ENCODE data around the gene METTL1.
"Not testable (repeated sequence)": the region's sequence is repeated elsewhere in the genome, so short reads cannot be mapped to it uniquely, and the experiment has no call there.

Gene METTL1

DNA sequence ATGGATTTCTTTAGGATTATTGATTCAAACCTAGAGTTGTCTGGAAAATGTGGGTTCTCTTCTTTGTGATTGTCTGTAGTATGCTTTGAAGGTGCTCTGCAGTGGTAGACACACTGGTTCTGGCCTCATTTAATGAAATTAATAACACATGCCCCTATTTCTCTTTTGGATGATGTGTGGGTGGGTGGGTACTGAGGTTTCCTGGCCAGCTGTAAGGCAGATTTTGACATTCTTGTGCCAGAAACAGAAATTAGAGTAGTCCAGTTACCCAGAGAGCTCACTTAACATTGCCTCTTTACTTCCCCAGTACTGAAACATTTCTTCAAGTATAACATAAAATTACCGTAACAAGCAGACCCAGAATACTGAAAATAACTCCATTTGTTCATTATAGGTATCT is 25.1 kb upstream of the METTL1 start:
- no peak for DNase-seq

DNA sequence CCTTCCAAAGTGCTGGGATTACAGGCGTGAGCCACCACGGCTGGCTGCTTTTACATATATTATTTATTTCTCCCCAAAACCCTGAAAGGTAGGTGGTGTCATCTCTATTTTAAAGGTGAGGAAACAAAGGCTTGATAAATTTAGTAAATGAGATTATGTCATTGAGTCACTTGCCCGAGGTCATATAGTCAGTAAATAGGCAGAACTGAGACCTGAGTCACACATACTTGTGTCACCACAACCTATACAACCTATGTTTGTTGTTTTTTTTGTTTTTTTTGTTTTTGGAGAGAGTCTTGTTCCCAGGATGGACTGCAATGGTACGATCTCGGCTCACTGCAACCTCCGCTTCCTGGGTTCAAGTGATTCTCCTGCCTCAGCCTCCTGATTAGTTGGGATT is 23.4 kb upstream of the METTL1 start:
- DNase-seq: no peak

DNA sequence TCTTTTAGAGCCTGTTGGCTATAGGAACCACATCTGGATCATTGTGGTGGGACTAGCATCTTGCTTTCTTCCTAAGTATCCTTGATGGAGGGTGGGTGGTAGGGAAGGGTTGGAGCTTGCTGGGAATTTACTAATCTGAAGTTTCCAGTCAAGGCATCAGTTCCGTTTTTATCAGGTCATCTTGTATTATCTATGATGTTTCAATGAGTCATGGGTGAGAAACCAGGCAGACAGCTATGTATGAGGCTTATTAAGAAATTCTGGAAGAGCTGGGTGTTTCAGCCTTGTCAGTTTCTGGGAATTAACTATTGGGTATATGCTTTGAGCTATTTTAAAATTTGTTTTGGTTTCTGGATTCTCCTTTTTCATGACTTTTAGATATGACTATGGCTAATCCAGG is 22.0 kb upstream of the METTL1 start:
- DNase-seq: no peak

DNA sequence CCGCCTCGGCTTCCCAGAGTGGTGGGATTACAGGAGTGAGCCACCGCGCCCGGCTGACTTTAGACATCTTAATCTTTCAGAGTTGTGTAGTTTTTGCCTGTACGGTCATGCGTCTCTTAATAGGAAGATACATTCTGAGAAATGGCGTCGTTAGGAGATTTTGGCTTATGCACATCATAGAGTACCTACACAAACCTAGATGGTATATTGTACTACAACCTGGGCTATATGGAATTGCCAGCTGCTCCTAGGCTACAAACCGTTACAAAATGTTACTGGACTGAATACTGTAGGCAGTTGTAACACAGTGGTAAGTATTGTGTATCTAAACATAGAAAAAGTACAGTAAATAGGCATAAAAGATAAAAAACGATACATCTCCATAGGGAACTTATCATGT is 12.0 kb upstream of the METTL1 start:
- no peak for DNase-seq

DNA sequence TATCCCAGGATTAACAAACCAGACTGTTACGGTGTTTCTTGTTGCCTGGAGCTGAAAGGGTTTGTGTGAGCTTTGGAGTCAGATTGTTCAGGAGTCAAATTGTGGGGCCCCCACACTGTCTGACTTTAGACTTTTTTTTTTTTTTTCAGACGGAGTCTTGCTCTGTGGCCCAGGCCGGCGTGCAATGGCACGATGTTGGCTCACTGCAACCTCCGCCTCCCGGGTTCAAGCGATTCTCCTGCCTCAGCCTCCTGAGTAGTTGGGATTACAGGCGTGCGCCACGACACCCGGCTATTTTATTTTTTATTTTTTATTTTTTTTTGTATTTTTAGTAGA is 11.5 kb upstream of the METTL1 start:
- no peak for DNase-seq

DNA sequence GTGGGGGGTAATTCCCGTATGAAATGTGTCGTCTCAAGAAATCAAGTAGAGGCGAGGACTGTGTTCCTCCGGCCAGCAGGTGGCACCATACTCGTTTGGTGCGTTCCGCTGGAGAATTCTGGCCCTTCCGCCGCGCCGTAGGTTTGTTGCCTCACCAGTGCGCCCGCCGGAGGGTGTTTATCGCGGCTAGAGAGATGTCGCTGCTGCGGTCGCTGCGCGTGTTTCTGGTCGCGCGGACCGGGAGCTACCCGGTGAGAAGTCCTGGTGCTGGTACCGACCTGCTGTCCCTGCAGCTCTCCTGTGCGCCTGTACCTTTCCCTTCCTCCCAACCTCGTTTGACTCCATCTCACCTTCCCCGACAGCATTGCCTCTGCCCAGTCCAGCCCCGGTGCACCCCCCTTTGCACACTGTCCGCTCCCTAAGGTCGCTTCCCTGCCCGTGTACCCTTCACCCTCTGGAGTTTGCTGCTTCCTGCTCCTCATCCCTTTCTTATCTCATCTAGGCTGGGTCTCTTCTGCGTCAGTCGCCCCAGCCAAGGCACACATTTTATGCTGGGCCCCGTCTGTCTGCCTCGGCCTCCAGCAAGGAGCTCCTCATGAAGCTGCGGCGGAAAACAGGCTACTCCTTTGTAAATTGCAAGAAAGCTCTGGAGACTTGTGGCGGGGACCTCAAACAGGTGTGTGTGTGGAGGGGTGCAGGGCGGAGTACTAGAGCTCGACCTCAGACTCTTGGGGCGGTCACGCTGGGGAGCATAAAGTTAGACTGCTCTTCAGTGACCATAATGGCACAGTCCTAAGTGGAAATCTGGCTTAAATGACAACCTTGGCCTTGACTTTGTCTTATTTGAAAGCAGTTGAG is 10.9 kb upstream of the METTL1 start, which contains the start of gene TSFM:
Gene TSFM (plus strand): TSS at position 180 of the 858 bp plus-strand sequence. CDS start 15 bp downstream, at position 195.
- peak; percentile 98 for DNase-seq

DNA sequence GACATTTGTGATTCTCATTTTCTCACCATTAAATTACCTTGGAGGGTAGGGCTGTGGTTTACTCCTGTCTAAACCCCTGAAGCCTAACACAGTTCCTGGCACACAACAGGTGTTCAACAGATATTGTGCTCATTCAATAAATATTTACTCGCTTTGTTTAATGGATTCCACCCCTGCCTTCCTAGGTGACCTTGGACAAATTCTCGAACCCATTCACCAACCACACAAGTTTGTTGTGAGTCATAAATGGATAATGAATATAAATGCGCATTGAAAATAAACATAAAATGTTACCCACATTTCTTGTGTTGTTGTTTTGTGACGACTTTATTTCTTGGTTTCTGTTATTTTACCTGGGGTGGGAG is 10.3 kb upstream of the METTL1 start:
- DNase-seq: no peak

DNA sequence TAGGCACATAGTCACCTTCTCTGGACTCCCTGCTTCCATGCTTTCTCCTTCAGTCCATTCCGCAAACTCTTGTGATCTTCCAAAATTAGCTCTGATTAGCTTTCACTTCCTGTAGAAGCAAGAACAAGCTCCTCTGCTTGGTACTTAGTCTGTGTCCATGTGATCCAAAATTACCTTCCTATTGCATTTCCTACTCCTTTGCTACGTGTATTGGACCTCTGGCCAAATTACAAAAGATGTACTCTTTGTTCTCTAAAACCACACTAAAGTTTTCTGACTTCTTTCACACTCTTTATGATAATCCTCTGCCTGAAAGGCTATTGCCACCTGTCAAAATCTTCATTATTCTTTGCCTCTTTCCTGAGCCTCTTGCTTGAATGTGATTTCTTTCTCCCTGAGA is 9.9 kb upstream of the METTL1 start:
- DNase-seq: no peak

DNA sequence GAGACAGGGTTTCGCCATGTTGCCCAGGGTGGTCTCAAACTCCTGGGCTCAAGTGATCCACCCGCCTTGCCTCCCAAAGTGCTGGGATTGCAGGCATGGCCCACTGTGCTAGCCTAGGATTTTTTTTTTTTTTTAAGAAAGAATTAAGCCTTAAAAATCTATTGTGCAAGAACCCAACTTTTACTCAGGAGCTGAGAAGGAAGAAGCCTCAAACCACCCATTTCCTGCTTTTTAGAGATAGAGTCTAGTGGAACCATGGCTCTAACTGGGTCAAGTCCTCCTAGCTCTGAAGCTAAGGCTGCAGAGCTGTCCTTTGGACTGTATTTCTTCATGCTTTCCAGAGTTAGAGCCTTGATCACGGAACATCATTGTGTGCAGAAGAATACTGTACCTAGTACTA is 9.3 kb upstream of the METTL1 start:
- no peak for DNase-seq

DNA sequence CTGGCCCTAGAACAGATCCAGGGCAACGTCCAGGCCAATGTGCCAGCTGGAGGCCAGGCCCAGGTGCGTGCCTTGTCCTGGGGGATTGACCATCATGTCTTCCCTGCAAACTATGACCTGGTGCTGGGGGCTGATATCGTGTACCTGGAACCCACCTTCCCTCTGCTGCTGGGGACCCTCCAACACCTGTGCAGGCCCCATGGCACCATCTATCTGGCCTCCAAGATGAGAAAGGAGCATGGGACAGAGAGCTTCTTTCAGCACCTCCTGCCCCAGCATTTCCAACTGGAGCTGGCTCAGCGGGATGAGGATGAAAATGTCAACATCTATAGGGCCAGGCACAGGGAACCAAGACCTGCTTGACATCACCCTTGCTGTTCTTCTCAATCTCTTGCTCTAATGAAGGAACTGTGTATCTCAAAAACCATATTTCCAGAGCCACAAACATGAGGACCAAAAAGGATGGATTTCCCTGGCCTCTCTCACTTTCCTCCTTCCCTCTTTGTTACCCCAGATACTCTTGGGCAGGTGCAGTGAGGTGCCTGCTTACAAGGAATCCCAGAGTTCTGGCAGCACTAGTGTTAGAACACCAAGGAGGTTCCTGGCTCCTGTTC is 8.5 kb upstream of the METTL1 start:
- DNase-seq: no peak

DNA sequence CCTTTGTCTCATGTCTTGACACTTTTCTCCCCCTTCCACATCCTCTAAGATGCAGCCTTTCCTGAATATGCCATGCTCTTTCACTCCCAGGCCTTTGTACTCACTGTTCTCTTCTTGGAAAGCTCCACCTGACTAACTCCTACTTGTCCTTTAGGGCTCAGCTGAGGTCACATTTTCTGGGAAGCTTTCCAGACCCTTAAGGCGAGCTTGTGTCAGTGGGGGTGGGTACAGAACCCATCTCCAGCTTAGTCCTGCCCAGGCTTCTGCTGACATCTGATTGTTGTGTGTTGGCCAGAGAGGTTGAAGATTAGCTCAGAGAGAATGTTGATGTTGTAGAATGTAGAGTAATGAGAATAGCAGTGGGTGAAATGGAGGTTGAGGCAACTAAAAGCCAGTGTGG is 7.8 kb upstream of the METTL1 start:
- DNase-seq: no peak

DNA sequence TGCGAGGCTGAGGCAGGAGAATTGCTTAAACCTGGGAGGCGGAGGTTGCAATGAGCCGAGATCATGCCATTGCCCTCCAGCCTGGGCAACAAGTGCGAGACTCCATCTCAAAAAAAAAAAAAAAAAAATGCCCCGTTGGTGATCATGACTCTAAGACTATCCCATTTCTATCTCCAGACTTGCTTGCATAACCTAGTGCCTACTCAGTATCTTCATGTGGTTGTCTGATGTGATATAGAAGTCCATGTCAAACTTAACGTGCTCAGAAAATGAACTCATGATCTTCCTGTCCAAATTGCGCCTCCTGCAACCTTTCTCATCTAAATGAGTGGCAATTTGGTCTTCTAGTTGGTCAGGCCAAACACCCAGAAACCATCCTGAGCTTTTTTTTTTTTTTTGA is 6.0 kb upstream of the METTL1 start:
- DNase-seq: no peak

DNA sequence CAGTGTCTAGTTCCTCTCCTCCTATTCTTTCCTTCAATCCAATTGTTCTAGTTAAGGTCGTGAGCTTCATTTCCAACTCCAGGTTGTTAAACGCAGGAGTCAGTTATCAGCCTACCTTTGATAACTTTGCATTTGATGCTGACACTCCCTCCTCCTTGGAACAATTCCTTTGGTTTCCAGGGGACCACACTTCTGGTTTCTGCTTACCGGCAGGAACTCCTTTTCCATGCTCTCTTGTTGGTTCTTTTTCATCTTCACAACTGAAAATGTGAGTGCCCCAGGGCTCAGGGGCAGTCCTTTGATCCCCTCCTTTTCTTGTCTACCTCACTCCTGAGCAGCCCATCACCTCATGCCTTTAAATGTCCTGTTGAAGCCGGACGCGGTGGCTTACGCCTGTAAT is 5.5 kb upstream of the METTL1 start:
- no peak for DNase-seq

DNA sequence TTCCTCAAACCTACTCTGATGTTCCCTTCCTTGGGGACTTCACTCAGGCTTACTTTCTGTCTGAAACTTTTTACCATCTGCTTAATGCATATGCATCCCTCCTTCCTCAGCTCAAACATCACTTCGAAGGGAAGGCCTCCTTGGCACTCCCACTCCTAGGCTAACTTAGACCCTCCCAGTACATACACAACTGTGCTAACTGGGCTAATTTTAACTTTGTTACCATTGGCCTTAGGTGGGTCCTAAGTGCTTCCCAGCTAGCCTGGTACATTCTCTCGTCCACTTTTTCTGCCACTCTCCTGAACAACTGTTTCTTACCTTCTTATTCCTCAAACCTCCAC is 4.3 kb upstream of the METTL1 start:
- no peak for DNase-seq

DNA sequence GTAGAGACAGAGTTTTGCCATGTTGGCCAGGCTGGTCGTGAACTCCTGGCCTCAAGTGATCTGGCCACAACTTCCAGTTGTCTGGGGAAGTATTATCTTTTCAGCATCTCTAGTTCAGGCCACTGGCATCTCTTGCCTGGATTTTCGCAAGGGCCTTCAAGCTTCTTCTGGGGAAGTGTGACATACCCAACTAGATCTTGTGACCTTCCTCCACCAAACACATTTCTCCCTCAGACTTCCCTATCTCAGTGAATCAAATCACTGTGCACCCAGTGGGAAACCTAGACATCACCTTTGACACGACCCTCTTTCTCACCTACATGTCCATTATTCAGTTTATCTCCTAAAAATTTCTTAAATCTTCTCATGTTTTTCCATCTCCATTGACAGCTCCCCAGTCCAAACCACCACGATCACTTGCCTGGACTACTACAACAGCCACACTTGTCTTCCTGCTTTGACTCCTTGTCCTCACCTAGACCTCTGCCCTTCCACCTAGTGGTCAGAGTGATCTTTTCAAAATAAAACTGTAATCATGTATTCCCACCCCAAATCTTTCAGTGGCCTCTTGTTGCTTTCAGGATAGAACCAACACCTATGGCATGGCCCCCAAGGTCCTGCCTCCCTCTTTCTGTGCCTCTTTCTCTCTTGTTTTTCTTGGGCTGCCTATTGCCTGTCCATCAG is 3.8 kb upstream of the METTL1 start:
- no peak for DNase-seq

DNA sequence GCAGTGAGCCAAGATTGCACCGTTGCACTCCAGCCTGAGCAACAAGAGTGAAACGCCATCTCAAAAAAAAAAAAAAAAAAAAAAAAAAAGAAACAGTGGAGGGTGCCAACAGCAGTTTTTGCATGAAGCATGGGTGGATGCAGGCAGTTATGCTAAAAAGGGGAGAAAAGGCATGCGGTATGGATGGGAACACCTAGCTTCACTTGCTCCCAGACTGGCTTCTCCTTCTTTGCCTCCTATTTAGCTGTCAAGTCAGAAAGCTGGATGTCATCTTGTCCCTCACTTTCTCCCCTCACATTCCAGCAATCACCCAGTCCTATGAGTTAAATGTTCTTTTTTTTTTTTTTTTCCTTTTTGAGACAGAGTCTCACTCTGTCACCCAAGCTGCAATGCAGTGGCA is 3.1 kb upstream of the METTL1 start:
- no peak for DNase-seq

DNA sequence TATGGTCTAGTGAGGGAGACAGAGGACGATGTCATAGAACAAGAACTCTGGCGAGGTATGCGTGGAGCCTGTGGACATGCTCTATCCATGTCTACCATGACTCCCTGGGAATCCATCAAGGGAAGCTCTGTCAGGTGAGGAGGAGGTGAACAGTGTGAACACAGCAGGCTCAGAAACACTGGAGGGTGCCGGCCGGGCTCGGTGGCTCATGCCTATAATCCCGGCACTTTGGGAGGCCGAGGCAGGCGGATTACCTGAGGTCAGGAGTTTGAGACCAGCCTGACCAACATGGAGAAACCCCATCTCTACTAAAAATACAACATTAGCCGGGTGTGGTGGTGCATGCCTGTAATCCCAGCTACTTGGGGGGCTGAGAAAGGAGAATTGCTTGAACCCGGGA is 2.7 kb upstream of the METTL1 start:
- DNase-seq: not testable (repeated sequence)

DNA sequence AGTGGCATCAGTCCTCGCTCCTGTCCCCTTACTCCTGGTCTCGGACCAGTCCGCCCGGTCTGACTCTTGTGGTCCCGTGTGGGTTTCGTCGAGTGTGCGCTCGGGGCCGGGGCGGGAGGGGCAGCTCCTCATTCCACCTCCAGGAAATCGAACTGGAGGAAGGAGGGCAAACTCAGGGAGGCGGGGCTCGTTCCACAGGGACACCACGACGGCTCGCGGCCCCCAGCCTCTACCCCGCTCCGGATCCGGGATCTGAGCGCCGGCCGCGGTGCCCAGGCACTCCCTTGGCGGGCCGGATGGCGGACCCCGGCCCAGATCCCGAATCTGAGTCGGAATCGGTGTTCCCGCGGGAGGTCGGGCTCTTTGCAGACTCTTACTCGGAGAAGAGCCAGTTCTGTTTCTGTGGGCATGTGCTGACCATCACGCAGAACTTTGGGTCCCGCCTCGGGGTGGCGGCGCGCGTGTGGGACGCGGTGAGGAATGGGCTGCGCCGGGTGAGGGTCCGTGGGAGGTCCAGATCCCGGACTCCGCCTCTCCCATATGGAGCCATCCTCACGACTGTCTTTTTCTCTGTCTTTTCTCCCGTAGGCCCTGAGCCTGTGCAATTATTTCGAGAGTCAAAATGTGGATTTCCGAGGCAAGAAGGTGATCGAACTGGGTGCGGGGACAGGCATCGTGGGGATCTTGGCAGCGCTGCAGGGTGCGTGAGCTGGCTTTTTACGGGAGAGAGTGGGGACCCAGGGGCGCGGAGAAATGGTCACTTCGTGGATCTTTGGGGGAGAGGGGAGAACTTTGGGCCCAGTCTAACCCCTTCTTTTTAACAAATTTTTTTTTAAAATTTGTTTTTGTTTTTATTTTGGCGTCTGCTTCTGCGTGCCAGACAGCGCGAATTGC is 771 bp upstream of the METTL1 start, which contains the start of gene EEF1AKMT3:
Gene EEF1AKMT3 (plus strand): TSS at position 186 of the 894 bp plus-strand sequence. CDS start 111 bp downstream, at position 297.
- DNase-seq: peak; percentile 49

DNA sequence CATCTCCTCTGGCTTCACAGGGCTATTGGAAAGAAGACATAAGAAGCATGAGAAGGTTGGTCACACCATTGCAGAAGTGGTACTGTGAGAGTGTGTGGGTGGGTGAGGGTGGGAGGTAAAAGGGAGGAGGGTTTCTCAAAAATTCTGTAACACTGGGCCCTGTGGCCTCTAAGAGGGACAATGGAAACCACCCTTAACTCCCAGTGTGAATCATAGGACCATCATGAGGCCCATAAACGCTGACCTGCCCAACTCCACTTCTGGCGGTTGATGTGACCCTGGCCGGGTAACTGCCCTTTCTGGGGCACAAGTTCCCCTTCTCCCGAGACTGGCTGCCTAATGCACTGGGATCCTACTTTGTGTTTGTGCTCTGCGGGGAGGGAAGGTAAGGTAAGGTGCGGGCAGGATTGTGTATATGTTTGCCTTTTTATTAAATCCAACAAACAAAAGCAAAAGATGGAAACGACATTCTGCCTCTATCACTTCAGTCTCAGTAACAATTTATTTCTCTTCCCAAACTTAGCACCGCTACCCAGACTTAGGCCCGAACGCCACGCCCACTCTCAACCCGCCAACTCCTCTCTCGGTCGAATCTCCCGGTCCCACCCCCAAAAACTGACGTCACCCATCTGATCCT is 551 bp downstream of the METTL1 start:
- peak; percentile 95 for DNase-seq

DNA sequence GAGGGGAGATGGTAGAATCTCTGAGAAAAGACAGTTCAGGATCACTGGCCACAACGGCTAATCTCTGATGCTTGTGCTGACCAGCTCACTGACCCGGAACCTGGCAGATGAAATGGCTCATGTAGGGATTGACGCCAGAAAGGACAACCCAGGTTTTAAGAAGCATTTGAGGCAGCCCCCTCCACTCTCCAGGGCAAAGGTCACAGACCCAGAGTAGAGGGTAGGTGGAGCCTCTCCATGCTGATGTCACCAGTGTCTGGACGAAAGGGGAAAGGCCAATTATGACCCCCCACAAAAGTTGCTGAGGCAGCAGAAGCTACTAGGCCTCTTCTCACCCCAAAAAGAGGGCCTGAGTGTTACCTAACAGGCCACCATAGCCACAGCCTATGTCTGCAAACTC is 1.2 kb downstream of the METTL1 start:
- DNase-seq: no peak

DNA sequence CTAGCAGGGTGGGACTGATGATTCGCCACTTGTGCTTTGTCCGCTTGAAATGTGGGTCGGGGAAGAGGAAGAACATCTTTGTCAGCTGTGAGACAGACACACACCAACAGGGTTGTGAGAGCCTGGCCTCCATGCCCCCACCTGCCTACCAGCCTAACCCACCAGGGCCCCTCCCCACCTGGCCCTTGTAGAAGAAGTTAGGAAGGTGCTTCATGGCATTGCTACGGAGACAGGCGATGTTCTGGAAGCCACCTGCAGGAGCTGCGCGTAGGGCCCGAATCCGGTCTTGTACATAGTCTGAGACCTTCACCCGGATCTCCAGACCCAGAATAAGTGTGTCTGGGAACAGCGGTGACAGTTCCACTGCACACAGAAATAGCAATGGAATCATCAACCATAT is 2.3 kb downstream of the METTL1 start:
- DNase-seq: no peak

DNA sequence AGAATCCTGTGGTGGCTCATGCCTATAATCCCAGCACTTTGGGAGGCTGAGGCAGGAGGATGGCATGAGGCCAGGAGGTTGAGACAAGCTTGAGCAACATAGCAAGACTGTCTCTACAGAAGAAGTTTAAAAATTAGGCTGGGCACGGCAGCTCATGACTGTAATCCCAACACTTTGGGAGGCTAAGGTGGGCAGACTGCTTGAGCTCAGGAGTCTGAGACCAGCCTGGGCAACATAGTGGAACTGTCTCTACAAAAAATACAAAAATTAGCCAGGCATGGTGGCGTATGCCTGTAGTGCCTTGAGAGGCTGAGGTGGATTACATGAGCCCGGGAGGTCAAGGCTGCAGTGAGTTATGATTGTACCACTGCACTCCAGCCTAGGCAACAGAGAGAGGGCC is 4.0 kb downstream of the METTL1 start:
- no peak for DNase-seq

DNA sequence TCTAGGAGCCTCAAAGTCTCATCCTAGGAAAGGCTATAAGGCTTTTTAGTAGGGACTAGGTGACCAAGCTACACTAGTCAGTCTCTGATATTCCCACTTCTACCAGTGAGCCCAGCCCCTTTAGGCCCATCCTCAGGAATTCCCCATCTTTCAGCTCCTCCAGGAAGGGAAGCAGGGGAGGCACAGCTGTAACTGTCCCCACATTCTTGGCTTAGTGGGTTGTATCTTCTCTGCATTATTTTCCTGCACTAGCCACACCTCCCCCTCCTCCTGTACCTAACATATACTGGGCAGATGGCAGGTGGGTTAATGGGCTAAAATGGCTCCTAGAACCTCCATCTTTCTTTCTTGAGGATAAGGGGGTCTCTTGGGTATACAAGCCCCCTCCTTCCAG is 4.6 kb downstream of the METTL1 start:
- DNase-seq: no peak

Data from stimulated activated CD4-positive, alpha-beta T cell treated with anti-CD3 and anti-CD28 coated beads, Interleukin-4, amount 100 ng/mL, for 24 hours (primary cell).